Stimulated activated naive CD8-positive, alpha-beta T cell treated with anti-CD3 and anti-CD28 coated beads, Interleukin-15, amount 100 ng/mL, for 72 hours (primary cell): ENCODE results near the gene C13orf46.
A peak's percentile ranks its signal among the peaks of the same experiment; 100 is the strongest.

ENCODE experiments used
- ATAC-seq: fragments of 150-1000 bp; cut with Tn5 transposase; 2 replicates; pipeline ENCODE4 v1.10.0; 2021; ENCODE audit warnings: mild to moderate bottlenecking, moderate library complexity
- DNase-seq, 2 donors: peaks; one replicate each; pipeline ENCODE4 v3.0.0; 2021 to 2022
- H3K27ac Mint-ChIP-seq, 2 donors: one replicate each; pipeline ENCODE4 v1.8.0; 2022; ENCODE audit warnings: mild to moderate bottlenecking in 2 of 2, mixed read lengths in 2 of 2, moderate library complexity in 2 of 2
- H3K27me3 Mint-ChIP-seq: one replicate; pipeline ENCODE4 v1.8.0; 2022; ENCODE audit warnings: mixed read lengths
- H3K4me1 Mint-ChIP-seq: one replicate; pipeline ENCODE4 v1.8.0; 2022; ENCODE audit warnings: mild to moderate bottlenecking, mixed read lengths
- H3K4me3 Mint-ChIP-seq, 2 donors: one replicate each; pipeline ENCODE4 v1.8.0; 2022; ENCODE audit warnings: mild to moderate bottlenecking in 2 of 2, mixed read lengths in 2 of 2, moderate library complexity in 1 of 2
- H3K9me3 Mint-ChIP-seq, 2 donors: one replicate each; pipeline ENCODE4 v1.8.0; 2022; ENCODE audit warnings: mixed read lengths in 2 of 2

Gene C13orf46

GRCh38 chr13:114013952-114014629, 40.2 kb upstream of the C13orf46 start:
- no peaks in the 10 kb centered on the region for H3K27me3 Mint-ChIP-seq
- no peak overlapping the region for H3K4me3 Mint-ChIP-seq
- DNase-seq: no peak
- H3K9me3 Mint-ChIP-seq: no peaks in the 10 kb centered on the region
- no peak for ATAC-seq
- H3K4me1 Mint-ChIP-seq: peaks cover 23% of the 10 kb centered on the region
- H3K27ac Mint-ChIP-seq: no peak overlapping the region

GRCh38 chr13:114013336-114013735, 39.5 kb upstream of the C13orf46 start:
- H3K9me3 Mint-ChIP-seq: no peaks in the 10 kb centered on the region
- no peaks in the 10 kb centered on the region for H3K27me3 Mint-ChIP-seq
- no peak overlapping the region for H3K4me3 Mint-ChIP-seq
- no peak overlapping the region for H3K27ac Mint-ChIP-seq
- peaks cover 23% of the 10 kb centered on the region for H3K4me1 Mint-ChIP-seq
- DNase-seq (no peak), ATAC-seq (no peak)

GRCh38 chr13:114012921-114013320, 39.0 kb upstream of the C13orf46 start:
- no peaks in the 10 kb centered on the region for H3K9me3 Mint-ChIP-seq
- DNase-seq: no peak
- no peaks in the 10 kb centered on the region for H3K27me3 Mint-ChIP-seq
- no peak overlapping the region for H3K4me3 Mint-ChIP-seq
- ATAC-seq: no peak
- peaks cover 23% of the 10 kb centered on the region for H3K4me1 Mint-ChIP-seq
- no peak overlapping the region for H3K27ac Mint-ChIP-seq

GRCh38 chr13:114012141-114012540, 38.3 kb upstream of the C13orf46 start:
- Mint-ChIP-seq H3K27ac (no peak overlapping the region), H3K27me3 (no peaks in the 10 kb centered on the region), H3K4me3 (no peak overlapping the region), H3K9me3 (no peaks in the 10 kb centered on the region), H3K4me1 (peaks cover 23% of the 10 kb centered on the region)
- ATAC-seq: peak; percentile 11
- no peak for DNase-seq

- Mint-ChIP-seq H3K4me3 (no peak overlapping the region), H3K27me3 (no peaks in the 10 kb centered on the region), H3K27ac (peak overlapping the region; percentile 14 to 79), H3K9me3 (no peaks in the 10 kb centered on the region), H3K4me1 (peaks cover 16% of the 10 kb centered on the region)
- no peak for DNase-seq
- ATAC-seq: no peak
Observed at GRCh38 chr13:114011226-114011625, 37.4 kb upstream of the C13orf46 start.

- H3K9me3 Mint-ChIP-seq: no peaks in the 10 kb centered on the region
- H3K4me1 Mint-ChIP-seq: peaks cover 9% of the 10 kb centered on the region
- no peak overlapping the region for H3K4me3 Mint-ChIP-seq
- H3K27ac Mint-ChIP-seq: peak overlapping the region; percentile 79 to 89
- no peaks in the 10 kb centered on the region for H3K27me3 Mint-ChIP-seq
- DNase-seq (no peak), ATAC-seq (peak; percentile 71)
Observed at GRCh38 chr13:114010401-114011101, 36.7 kb upstream of the C13orf46 start.

GRCh38 chr13:114009590-114010400, 35.9 kb upstream of the C13orf46 start:
- Mint-ChIP-seq H3K4me3 (no peak overlapping the region), H3K9me3 (no peaks in the 10 kb centered on the region), H3K27ac (peak overlapping the region in 1 of 2 donors; percentile 89), H3K27me3 (no peaks in the 10 kb centered on the region), H3K4me1 (peaks cover 6% of the 10 kb centered on the region)
- DNase-seq (no peak), ATAC-seq (peak; percentile 22)

- no peak overlapping the region for H3K27ac Mint-ChIP-seq
- no peak overlapping the region for H3K4me3 Mint-ChIP-seq
- ATAC-seq: no peak
- no peaks in the 10 kb centered on the region for H3K27me3 Mint-ChIP-seq
- H3K4me1 Mint-ChIP-seq: peaks cover 6% of the 10 kb centered on the region
- no peak for DNase-seq
- no peaks in the 10 kb centered on the region for H3K9me3 Mint-ChIP-seq
Observed at GRCh38 chr13:114008964-114009589, 35.2 kb upstream of the C13orf46 start.

- Mint-ChIP-seq H3K4me3 (no peak overlapping the region), H3K4me1 (peaks cover 6% of the 10 kb centered on the region), H3K27me3 (no peaks in the 10 kb centered on the region), H3K9me3 (no peaks in the 10 kb centered on the region), H3K27ac (no peak overlapping the region)
- DNase-seq (no peak), ATAC-seq (no peak)
Observed at GRCh38 chr13:114007566-114007965, 33.7 kb upstream of the C13orf46 start.

- DNase-seq (no peak), ATAC-seq (peak; percentile 22)
- H3K4me3 Mint-ChIP-seq: no peak overlapping the region
- no peaks in the 10 kb centered on the region for H3K9me3 Mint-ChIP-seq
- H3K27ac Mint-ChIP-seq: no peak overlapping the region
- H3K27me3 Mint-ChIP-seq: no peaks in the 10 kb centered on the region
- H3K4me1 Mint-ChIP-seq: no peaks in the 10 kb centered on the region
Observed at GRCh38 chr13:114005206-114005724, 31.4 kb upstream of the C13orf46 start.

- H3K9me3 Mint-ChIP-seq: no peaks in the 10 kb centered on the region
- H3K4me3 Mint-ChIP-seq: no peak overlapping the region
- ATAC-seq (no peak), DNase-seq (no peak)
- H3K27ac Mint-ChIP-seq: no peak overlapping the region
- H3K27me3 Mint-ChIP-seq: no peaks in the 10 kb centered on the region
- H3K4me1 Mint-ChIP-seq: no peaks in the 10 kb centered on the region
Observed at GRCh38 chr13:114004420-114005205, 30.7 kb upstream of the C13orf46 start.

GRCh38 chr13:114002771-114003321, 29.0 kb upstream of the C13orf46 start:
- no peak for DNase-seq
- Mint-ChIP-seq H3K27me3 (no peaks in the 10 kb centered on the region), H3K4me1 (no peaks in the 10 kb centered on the region), H3K4me3 (no peak overlapping the region), H3K9me3 (no peaks in the 10 kb centered on the region), H3K27ac (peak overlapping the region in 1 of 2 donors; percentile 80)
- peak; percentile 31 for ATAC-seq

- Mint-ChIP-seq H3K4me3 (no peak overlapping the region), H3K9me3 (no peaks in the 10 kb centered on the region), H3K27ac (peak overlapping the region in 1 of 2 donors; percentile 37), H3K4me1 (no peaks in the 10 kb centered on the region), H3K27me3 (no peaks in the 10 kb centered on the region)
- ATAC-seq: no peak
- no peak for DNase-seq
Observed at GRCh38 chr13:114002009-114002544, 28.2 kb upstream of the C13orf46 start.

GRCh38 chr13:114001331-114002008, 27.6 kb upstream of the C13orf46 start:
- DNase-seq: no peak
- Mint-ChIP-seq H3K4me3 (no peak overlapping the region), H3K27me3 (no peaks in the 10 kb centered on the region), H3K27ac (peak overlapping the region in 1 of 2 donors; percentile 37), H3K4me1 (no peaks in the 10 kb centered on the region), H3K9me3 (no peaks in the 10 kb centered on the region)
- ATAC-seq: no peak
